Gastroesophageal sphincter (tissue), 3 donors: ENCODE data around the gene NEURL1.

Experiments
- POLR2AphosphoS5 ChIP-seq: sonication (generic); formaldehyde crosslinking; IDR thresholded peaks from one replicate; pipeline ENCODE4 v1.6.1; 2017; ENCODE audit warnings: antibody characterized with exemption
- TF ChIP-seq, protein P1 (sequence below), 4 experiments: fragments of 200-600 bp in 2 of 4; fragments of 450-650 bp in 2 of 4; sonication (generic) in 1 of 4; IDR thresholded peaks; one replicate each; pipeline ENCODE4 v1.5.1; 2017 to 2019; ENCODE audit warnings: antibody characterized with exemption in 4 of 4, mild to moderate bottlenecking in 2 of 4, moderate library complexity in 2 of 4

DNA sequence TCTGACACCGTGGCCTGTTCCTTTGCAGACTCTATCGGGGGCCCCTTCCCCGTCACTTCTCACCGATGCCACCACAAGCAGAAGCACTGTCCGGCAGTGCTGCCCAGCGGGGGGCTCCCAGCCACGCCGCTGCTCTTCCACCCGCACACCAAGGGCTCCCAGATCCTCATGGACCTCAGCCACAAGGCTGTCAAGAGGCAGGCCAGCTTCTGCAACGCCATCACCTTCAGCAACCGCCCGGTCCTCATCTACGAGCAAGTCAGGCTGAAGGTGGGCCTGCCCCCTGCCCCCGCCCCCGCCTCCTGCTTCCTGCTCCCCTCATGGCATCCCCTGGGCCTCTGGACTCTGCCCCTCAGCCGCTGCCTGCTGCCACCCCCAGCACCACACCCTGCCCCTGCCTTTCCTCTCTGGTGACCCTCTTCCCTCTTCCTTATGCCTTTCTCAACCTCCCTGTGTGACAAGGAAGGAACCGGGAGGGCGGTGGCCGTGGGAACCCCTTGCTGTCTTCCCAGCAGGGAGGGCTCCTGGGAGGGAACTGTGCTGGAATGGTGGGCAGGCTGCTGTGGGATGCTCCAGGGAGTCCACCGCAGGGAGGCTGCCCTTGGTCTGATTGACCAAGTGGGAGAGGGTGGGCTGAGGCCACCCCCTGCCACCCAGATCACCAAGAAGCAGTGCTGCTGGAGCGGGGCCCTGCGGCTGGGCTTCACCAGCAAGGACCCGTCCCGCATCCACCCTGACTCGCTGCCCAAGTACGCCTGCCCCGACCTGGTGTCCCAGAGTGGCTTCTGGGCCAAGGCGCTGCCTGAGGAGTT lies 77.5 kb downstream of the NEURL1 start:
- no peak for TF ChIP-seq POLR2AphosphoS5
- TF ChIP-seq, protein P1, sequence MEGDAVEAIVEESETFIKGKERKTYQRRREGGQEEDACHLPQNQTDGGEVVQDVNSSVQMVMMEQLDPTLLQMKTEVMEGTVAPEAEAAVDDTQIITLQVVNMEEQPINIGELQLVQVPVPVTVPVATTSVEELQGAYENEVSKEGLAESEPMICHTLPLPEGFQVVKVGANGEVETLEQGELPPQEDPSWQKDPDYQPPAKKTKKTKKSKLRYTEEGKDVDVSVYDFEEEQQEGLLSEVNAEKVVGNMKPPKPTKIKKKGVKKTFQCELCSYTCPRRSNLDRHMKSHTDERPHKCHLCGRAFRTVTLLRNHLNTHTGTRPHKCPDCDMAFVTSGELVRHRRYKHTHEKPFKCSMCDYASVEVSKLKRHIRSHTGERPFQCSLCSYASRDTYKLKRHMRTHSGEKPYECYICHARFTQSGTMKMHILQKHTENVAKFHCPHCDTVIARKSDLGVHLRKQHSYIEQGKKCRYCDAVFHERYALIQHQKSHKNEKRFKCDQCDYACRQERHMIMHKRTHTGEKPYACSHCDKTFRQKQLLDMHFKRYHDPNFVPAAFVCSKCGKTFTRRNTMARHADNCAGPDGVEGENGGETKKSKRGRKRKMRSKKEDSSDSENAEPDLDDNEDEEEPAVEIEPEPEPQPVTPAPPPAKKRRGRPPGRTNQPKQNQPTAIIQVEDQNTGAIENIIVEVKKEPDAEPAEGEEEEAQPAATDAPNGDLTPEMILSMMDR (IDR thresholded peaks at IDR 0.05): no peak
